ENCODE measurements around the gene PLPPR5. TPM values are rescaled to one million over a fixed set of nuclear protein-coding genes. Genes with fewer than 3 reads are reported as not detected.

PLPPR5 gene
- total RNA-seq, 1 experiment from 2014 or later: not detected

DNA sequence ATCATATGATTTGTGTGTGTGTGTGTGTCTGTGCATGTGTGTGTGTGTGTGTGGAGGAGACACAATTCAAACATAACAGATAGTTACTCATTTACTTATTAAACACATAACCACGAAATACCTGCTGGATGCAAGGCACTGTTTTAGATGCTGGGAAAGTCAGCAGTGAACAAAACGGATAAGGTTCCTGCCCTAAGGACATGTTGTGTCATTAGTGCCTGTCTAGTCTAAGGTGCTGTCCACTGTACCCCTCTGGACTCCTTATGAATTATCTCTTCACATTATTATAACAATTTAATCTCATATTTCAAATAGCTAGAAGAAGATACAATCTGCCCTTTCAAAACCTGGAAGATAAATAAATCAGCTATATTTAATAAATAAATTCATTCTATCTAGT, 162.4 kb downstream of the PLPPR5 start:
- Histone ChIP-seq H3K9me3 (ENCODE audit: control insufficient read depth in 1 of 2, insufficient read depth in 1 of 2, low read depth in 1 of 2, low read length in 2 of 2) (no peaks in the 10 kb centered on the region), H3K27ac (ENCODE audit: low read depth, low read length) (no peak overlapping the region), H3K4me1 (ENCODE audit: control insufficient read depth in 1 of 2, insufficient read depth in 2 of 2, low read length in 2 of 2) (no peaks in the 10 kb centered on the region), H3K9me2 (ENCODE audit: insufficient read depth) (no peaks in the 10 kb centered on the region), H3K36me3 (ENCODE audit: control insufficient read depth in 1 of 2, insufficient read depth in 2 of 2, low read length in 2 of 2) (no peaks in the 10 kb centered on the region), H3K79me2 (ENCODE audit: insufficient read depth, low read length) (no peaks in the 10 kb centered on the region), H3K4me2 (ENCODE audit: low read length) (no peak overlapping the region), H4K20me1 (ENCODE audit: insufficient read depth) (no peaks in the 10 kb centered on the region), H3K27me3 (ENCODE audit: insufficient read depth, low read length) (no peaks in the 10 kb centered on the region), H3K4me3 (replicated peaks in 1 of 2; ENCODE audit: low read depth in 1 of 2, low read length in 2 of 2) (no peak overlapping the region), H2AFZ (ENCODE audit: low read depth, low read length, poor library complexity, severe bottlenecking) (no peak overlapping the region), H3K9ac (ENCODE audit: low read length) (no peak overlapping the region)
- ChIA-PET POLR2A (no interaction called here), CTCF (no interaction called here), RAD21 (ENCODE audit: low non-redundant PET in 1 of 2, low total read pairs in 2 of 2, uncharacterized antibody in 2 of 2, unreplicated experiment in 2 of 2) (no interaction called here)
- TF ChIP-seq ELF1 (IDR thresholded peaks at IDR 0.05; ENCODE audit: borderline replicate concordance, low read depth) (no peak), CBX3 (IDR thresholded peaks at IDR 0.05; ENCODE audit: low read depth) (no peak)
- no TSS peak for BruUV-seq (replicated peaks)
- intact Hi-C loops (cut with micrococcal nuclease): no loop called here
- ATAC-seq (no peak), DNase-seq (ENCODE audit: low read depth, low spot score) (no peak)
